Measurements from ENCODE around the gene XPO5.
"Not testable (repeated sequence)": the region's sequence is repeated elsewhere in the genome, so short reads cannot be mapped to it uniquely, and the experiment has no call there.

The XPO5 gene

DNA sequence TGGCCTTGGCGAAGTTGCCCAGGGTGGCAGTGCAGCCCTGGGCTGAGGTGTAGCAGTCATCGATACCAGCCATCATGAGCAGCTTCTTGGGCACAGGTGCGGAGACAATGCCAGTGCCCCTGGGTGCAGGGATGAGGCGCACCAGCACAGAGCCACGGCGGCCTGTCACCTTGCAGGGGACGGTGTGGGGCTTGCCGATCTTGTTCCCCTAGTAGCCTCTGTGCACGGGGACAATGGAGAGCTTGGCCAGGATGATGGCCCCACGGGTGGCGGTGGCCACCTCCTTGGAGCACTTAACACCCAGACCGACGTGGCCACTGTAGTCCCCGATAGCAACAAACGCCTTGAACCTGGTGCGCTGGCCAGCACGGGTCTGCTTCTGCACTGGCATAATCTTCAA, 36.9 kb downstream of the XPO5 start:
- not testable (repeated sequence) for H3K36me3 ChIP-seq (ENCODE audit: insufficient read depth, low read length); H3K9me3 ChIP-seq (ENCODE audit: low read length)

GRCh38 chr6:43532201-43532600, 43.6 kb downstream of the XPO5 start:
- Histone ChIP-seq H3K36me3 (ENCODE audit: insufficient read depth, low read length) (peaks cover 54% of the 10 kb centered on the region), H3K4me3 (ENCODE audit: low read depth in 1 of 2, low read length in 2 of 2) (no peak overlapping the region), H3K27ac (ENCODE audit: low read depth, low read length) (no peak overlapping the region), H3K9me3 (ENCODE audit: low read length) (no peaks in the 10 kb centered on the region), H3K27me3 (ENCODE audit: control insufficient read depth in 1 of 2, insufficient read depth in 2 of 2, low read length in 2 of 2) (no peaks in the 10 kb centered on the region), H3K4me1 (ENCODE audit: insufficient read depth, low read length) (no peaks in the 10 kb centered on the region), H3K9ac (ENCODE audit: low read length) (no peak overlapping the region)

More for the DNA sequence above, 36.9 kb downstream of the XPO5 start:
- H3K4me1 ChIP-seq (ENCODE audit: insufficient read depth, low read length); H3K9ac ChIP-seq (ENCODE audit: low read length); H3K27me3 ChIP-seq (ENCODE audit: control insufficient read depth in 1 of 2, insufficient read depth in 2 of 2, low read length in 2 of 2); H3K4me3 ChIP-seq (ENCODE audit: low read depth in 1 of 2, low read length in 2 of 2); H3K27ac ChIP-seq (ENCODE audit: low read depth, low read length): not testable (repeated sequence)

GRCh38 chr6:43524483-43524961, 51.3 kb downstream of the XPO5 start:
- no peak overlapping the region for H3K27ac ChIP-seq (ENCODE audit: low read depth, low read length)
- no peak overlapping the region for H3K9ac ChIP-seq (ENCODE audit: low read length)
- H3K4me1 ChIP-seq (ENCODE audit: insufficient read depth, low read length): no peaks in the 10 kb centered on the region
- no peaks in the 10 kb centered on the region for H3K9me3 ChIP-seq (ENCODE audit: low read length)
- H3K36me3 ChIP-seq (ENCODE audit: insufficient read depth, low read length): peaks cover 92% of the 10 kb centered on the region
- H3K27me3 ChIP-seq (ENCODE audit: control insufficient read depth in 1 of 2, insufficient read depth in 2 of 2, low read length in 2 of 2): no peaks in the 10 kb centered on the region
- no peak overlapping the region for H3K4me3 ChIP-seq (ENCODE audit: low read depth in 1 of 2, low read length in 2 of 2)

DNA sequence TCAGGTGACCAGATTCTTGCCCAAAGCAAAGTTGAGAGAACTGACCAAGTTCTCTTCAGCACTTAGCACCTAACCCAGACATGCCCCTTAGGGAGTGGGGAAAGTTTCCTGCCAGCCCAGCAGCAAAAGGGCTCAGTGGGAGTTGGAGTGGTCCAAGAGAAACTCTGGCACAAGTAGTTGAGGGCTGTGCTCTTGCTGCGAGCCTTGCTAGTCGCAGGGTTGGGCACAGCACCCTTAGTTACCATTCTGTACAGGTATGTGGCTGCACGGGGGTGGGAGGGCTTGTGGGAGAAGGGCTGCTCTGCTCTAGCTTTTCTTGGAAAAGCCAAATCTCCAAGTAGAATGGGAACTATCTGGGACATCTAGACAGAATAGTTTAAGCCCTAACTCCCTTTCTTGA, 52.6 kb downstream of the XPO5 start:
- Histone ChIP-seq H3K36me3 (ENCODE audit: insufficient read depth, low read length) (peaks cover 88% of the 10 kb centered on the region), H3K27me3 (ENCODE audit: control insufficient read depth in 1 of 2, insufficient read depth in 2 of 2, low read length in 2 of 2) (no peaks in the 10 kb centered on the region), H3K4me1 (ENCODE audit: insufficient read depth, low read length) (peaks cover 5% of the 10 kb centered on the region), H3K9me3 (ENCODE audit: low read length) (no peaks in the 10 kb centered on the region), H3K27ac (ENCODE audit: low read depth, low read length) (no peak overlapping the region), H3K4me3 (ENCODE audit: low read depth in 1 of 2, low read length in 2 of 2) (no peak overlapping the region), H3K9ac (ENCODE audit: low read length) (no peak overlapping the region)

GRCh38 chr6:43522547-43523261, 53.1 kb downstream of the XPO5 start:
- H3K4me1 ChIP-seq (ENCODE audit: insufficient read depth, low read length): peaks cover 11% of the 10 kb centered on the region
- no peak overlapping the region for H3K9ac ChIP-seq (ENCODE audit: low read length)
- peaks cover 82% of the 10 kb centered on the region for H3K36me3 ChIP-seq (ENCODE audit: insufficient read depth, low read length)
- H3K27me3 ChIP-seq (ENCODE audit: control insufficient read depth in 1 of 2, insufficient read depth in 2 of 2, low read length in 2 of 2): no peaks in the 10 kb centered on the region
- H3K9me3 ChIP-seq (ENCODE audit: low read length): no peaks in the 10 kb centered on the region
- H3K4me3 ChIP-seq (ENCODE audit: low read depth in 1 of 2, low read length in 2 of 2): no peak overlapping the region
- H3K27ac ChIP-seq (ENCODE audit: low read depth, low read length): no peak overlapping the region

- no peak overlapping the region for H3K9ac ChIP-seq (ENCODE audit: low read length)
- H3K9me3 ChIP-seq (ENCODE audit: low read length): no peaks in the 10 kb centered on the region
- no peak overlapping the region for H3K4me3 ChIP-seq (ENCODE audit: low read depth in 1 of 2, low read length in 2 of 2)
- peaks cover 75% of the 10 kb centered on the region for H3K36me3 ChIP-seq (ENCODE audit: insufficient read depth, low read length)
- H3K27me3 ChIP-seq (ENCODE audit: control insufficient read depth in 1 of 2, insufficient read depth in 2 of 2, low read length in 2 of 2): no peaks in the 10 kb centered on the region
- peaks cover 14% of the 10 kb centered on the region for H3K4me1 ChIP-seq (ENCODE audit: insufficient read depth, low read length)
- no peak overlapping the region for H3K27ac ChIP-seq (ENCODE audit: low read depth, low read length)
Measured at GRCh38 chr6:43521836-43522235, 54.0 kb downstream of the XPO5 start.

GRCh38 chr6:43520097-43520496, 55.7 kb downstream of the XPO5 start:
- Histone ChIP-seq H3K27me3 (ENCODE audit: control insufficient read depth in 1 of 2, insufficient read depth in 2 of 2, low read length in 2 of 2) (no peaks in the 10 kb centered on the region), H3K4me1 (ENCODE audit: insufficient read depth, low read length) (peaks cover 27% of the 10 kb centered on the region), H3K27ac (ENCODE audit: low read depth, low read length) (no peak overlapping the region), H3K36me3 (ENCODE audit: insufficient read depth, low read length) (peaks cover 64% of the 10 kb centered on the region), H3K9me3 (ENCODE audit: low read length) (no peaks in the 10 kb centered on the region), H3K9ac (ENCODE audit: low read length) (no peak overlapping the region), H3K4me3 (ENCODE audit: low read depth in 1 of 2, low read length in 2 of 2) (no peak overlapping the region)

GRCh38 chr6:43517505-43518357, 58.1 kb downstream of the XPO5 start:
- peaks cover 33% of the 10 kb centered on the region for H3K4me1 ChIP-seq (ENCODE audit: insufficient read depth, low read length)
- H3K36me3 ChIP-seq (ENCODE audit: insufficient read depth, low read length): peaks cover 63% of the 10 kb centered on the region
- H3K9me3 ChIP-seq (ENCODE audit: low read length): no peaks in the 10 kb centered on the region
- peak overlapping the region; percentile 78 for H3K27ac ChIP-seq (ENCODE audit: low read depth, low read length)
- peak overlapping the region; percentile 77 to 98 for H3K4me3 ChIP-seq (ENCODE audit: low read depth in 1 of 2, low read length in 2 of 2)
- H3K9ac ChIP-seq (ENCODE audit: low read length): peak overlapping the region; percentile 98
- H3K27me3 ChIP-seq (ENCODE audit: control insufficient read depth in 1 of 2, insufficient read depth in 2 of 2, low read length in 2 of 2): no peaks in the 10 kb centered on the region

DNA sequence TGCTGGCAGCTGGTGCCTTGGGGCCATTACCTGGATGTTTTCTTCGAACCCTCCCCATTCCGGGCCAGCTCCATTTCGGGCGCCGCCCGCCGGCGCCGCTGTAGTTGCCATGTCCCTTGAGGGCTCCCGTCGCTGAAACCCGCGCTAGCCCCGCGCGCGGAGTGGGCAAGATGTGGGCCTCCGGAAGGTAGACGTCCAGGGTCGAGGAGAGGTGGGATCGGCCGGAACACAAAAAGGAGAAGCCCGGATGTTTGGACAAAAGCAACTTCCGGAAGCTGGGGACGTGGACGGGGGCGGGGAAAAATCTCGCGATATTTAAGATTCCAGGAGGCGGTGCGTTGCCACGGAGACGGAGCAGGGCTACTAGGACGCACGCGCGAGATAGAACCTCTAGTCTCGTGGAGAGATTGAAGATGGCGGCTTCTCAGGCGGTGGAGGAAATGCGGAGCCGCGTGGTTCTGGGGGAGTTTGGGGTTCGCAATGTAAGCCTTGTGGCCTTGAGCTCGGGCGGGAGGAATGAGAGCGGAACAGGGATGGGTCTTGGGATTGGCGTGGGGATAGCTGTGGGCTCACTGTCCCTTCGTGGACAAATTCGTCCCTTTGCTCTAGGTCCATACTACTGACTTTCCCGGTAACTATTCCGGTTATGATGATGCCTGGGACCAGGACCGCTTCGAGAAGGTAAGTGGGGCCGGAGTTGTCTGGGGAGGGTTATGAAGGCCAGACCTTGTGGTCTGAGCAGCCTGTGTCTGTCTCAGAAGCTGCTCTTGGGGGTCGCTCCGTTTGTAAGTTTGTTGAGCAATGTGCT, 58.9 kb downstream of the XPO5 start, which contains the start of the genes POLR1C and YIPF3:
Gene POLR1C (plus strand): TSS at position 393 of the 808 bp plus-strand sequence. CDS start 21 bp downstream, at position 414.
Gene YIPF3 (minus strand): TSS at position 230 of the 808 bp plus-strand sequence. CDS start 119 bp downstream, at position 111.
- Histone ChIP-seq H3K4me1 (ENCODE audit: insufficient read depth, low read length) (peaks cover 33% of the 10 kb centered on the region), H3K9ac (ENCODE audit: low read length) (peak within 1 kb of the TSS; percentile 98), H3K27me3 (ENCODE audit: control insufficient read depth in 1 of 2, insufficient read depth in 2 of 2, low read length in 2 of 2) (no peaks in the 10 kb centered on the region), H3K27ac (ENCODE audit: low read depth, low read length) (peak within 1 kb of the TSS; percentile 95), H3K36me3 (ENCODE audit: insufficient read depth, low read length) (peaks cover 63% of the 10 kb centered on the region), H3K9me3 (ENCODE audit: low read length) (no peaks in the 10 kb centered on the region), H3K4me3 (ENCODE audit: low read depth in 1 of 2, low read length in 2 of 2) (peak within 1 kb of the TSS; percentile 97 to 98)

GRCh38 chr6:43516367-43516696, 59.5 kb downstream of the XPO5 start:
- H3K27me3 ChIP-seq (ENCODE audit: control insufficient read depth in 1 of 2, insufficient read depth in 2 of 2, low read length in 2 of 2): no peaks in the 10 kb centered on the region
- H3K9me3 ChIP-seq (ENCODE audit: low read length): no peaks in the 10 kb centered on the region
- peak overlapping the region; percentile 98 for H3K9ac ChIP-seq (ENCODE audit: low read length)
- H3K4me1 ChIP-seq (ENCODE audit: insufficient read depth, low read length): peaks cover 33% of the 10 kb centered on the region
- H3K4me3 ChIP-seq (ENCODE audit: low read depth in 1 of 2, low read length in 2 of 2): peak overlapping the region; percentile 97 to 98
- H3K27ac ChIP-seq (ENCODE audit: low read depth, low read length): peak overlapping the region; percentile 95
- peaks cover 63% of the 10 kb centered on the region for H3K36me3 ChIP-seq (ENCODE audit: insufficient read depth, low read length)

- Histone ChIP-seq H3K9ac (ENCODE audit: low read length) (peak overlapping the region; percentile 98), H3K4me1 (ENCODE audit: insufficient read depth, low read length) (peaks cover 34% of the 10 kb centered on the region), H3K4me3 (ENCODE audit: low read depth in 1 of 2, low read length in 2 of 2) (peak overlapping the region; percentile 97 to 98), H3K36me3 (ENCODE audit: insufficient read depth, low read length) (peaks cover 58% of the 10 kb centered on the region), H3K9me3 (ENCODE audit: low read length) (no peaks in the 10 kb centered on the region), H3K27me3 (ENCODE audit: control insufficient read depth in 1 of 2, insufficient read depth in 2 of 2, low read length in 2 of 2) (no peaks in the 10 kb centered on the region), H3K27ac (ENCODE audit: low read depth, low read length) (peak overlapping the region; percentile 95)
Measured at GRCh38 chr6:43515808-43516207, 60.0 kb downstream of the XPO5 start.

Data from muscle layer of colon (tissue), 2 donors.